HG02884 (cell line): Measurements from ENCODE around the gene PLA2G4B.
A peak's percentile ranks its signal among the peaks of the same experiment; 100 is the strongest.
"Not testable (repeated sequence)": the region's sequence is repeated elsewhere in the genome, so short reads cannot be mapped to it uniquely, and the experiment has no call there.

ENCODE experiments used
- ATAC-seq: cut with Tn5 transposase; IDR thresholded peaks from one replicate; pipeline ENCODE4 v1.9.1; 2021; ENCODE audit warnings: mild to moderate bottlenecking, moderate library complexity; ENCODE audit not compliant: unreplicated experiment

The PLA2G4B gene

GRCh38 chr15:41827290-41827879 lies 11.3 kb upstream of the PLA2G4B start:
- ATAC-seq: no peak

- peak; percentile 56 for ATAC-seq
These were observed 10.5 kb upstream of the PLA2G4B start, which contains the start of gene JMJD7 for GRCh38 chr15:41827880-41828806. JMJD7 (plus strand) TSS chr15:41828092; CDS start chr15:41828125, 33 bp downstream.

DNA sequence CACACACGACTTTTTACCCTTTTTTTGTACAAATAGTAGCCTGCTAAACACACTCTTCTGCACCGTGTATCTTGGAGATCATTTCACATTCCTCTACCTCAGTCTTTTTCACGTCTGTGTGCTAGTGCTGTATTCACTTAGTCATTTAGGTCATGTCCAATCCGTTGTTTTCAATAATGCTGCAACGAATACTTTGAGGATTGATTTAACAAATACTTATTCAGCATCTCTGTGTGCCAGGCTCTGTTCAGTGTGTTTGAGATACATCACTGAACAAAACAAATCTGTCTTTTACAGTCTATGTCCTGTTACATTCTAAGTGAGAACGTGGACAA lies 9.9 kb upstream of the PLA2G4B start:
- ATAC-seq: no peak

DNA sequence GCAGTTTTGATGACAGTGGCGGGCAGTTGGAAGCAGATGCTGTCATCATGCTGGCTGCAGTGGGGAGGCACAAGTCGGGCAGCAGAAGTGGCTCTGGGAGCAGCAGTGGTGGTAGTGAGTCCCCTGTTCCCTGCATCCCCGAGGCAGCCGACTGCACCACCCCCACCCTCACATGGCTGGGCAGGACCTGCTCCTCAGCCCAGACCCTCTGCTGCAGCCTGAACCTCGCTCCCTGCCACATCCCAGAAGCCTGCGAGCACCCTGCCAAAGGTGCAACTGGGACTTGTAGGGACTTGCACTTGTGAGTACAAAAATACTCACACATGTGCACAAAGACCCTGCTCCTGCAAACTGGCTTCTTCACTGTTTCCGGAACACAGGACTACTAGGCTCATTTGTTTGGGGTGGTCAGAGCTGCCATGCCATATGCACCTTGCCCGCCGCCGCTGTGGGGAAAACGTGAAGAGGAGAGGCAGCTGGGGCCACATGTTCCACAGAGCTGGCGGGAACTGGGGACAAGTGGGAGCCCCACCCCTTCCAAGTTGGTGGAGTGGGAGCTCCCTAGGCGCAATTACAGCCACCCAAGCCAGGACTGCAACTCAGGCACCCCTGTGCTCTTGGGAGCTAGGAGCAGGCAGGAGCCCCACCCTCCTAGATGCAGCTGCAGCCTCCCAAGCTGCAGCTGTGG lies 8.5 kb upstream of the PLA2G4B start:
- no peak for ATAC-seq

- not testable (repeated sequence) for ATAC-seq
These were observed 7.4 kb upstream of the PLA2G4B start for GRCh38 chr15:41831291-41831690.

- ATAC-seq: no peak
These were observed 6.4 kb upstream of the PLA2G4B start for GRCh38 chr15:41832208-41832607.

GRCh38 chr15:41832875-41833274 lies 5.8 kb upstream of the PLA2G4B start:
- no peak for ATAC-seq

DNA sequence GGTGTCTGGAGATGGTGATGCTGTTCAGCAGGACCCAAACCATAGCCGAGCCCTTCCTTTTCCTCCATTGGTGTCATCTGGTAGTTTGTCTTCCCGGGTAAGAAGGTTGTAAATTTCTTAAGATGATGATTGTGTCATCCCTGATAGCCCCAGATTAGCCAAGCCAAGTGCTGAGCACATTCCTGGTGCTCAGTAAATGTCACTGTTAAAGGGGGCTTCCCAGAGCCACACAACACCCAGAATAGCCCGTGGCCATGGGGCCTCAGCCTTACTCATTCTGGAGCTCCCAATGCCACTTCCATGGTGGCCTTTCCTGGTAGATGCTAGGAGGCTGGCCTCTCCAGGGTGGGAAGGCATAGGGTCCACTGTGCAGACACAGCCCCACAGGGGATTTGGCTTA lies 4.6 kb upstream of the PLA2G4B start:
- ATAC-seq: no peak

- ATAC-seq: no peak
These were observed 2.6 kb upstream of the PLA2G4B start for GRCh38 chr15:41836073-41836472.

- no peak for ATAC-seq
These were observed 1.8 kb upstream of the PLA2G4B start for GRCh38 chr15:41836713-41837454.

- no peak for ATAC-seq
These were observed 1.3 kb downstream of the PLA2G4B start for GRCh38 chr15:41839781-41840491.

DNA sequence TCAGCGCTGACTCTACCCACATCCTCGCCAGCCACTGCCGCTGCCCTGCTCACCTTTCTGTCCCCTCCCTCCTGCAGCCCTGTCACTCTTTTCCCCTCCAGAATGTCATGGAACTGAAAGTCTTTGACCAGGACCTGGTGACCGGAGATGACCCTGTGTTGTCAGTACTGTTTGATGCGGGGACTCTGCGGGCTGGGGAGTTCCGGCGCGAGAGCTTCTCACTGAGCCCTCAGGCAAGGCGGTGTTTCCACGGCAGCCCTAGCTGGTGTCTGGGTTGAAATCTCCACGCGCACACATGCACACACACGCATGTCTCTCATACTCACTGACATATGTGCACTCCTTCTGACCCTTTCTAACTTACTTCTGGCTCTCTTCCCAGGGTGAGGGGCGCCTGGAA lies 2.0 kb downstream of the PLA2G4B start:
- ATAC-seq: no peak

GRCh38 chr15:41841131-41841530 lies 2.5 kb downstream of the PLA2G4B start:
- no peak for ATAC-seq

DNA sequence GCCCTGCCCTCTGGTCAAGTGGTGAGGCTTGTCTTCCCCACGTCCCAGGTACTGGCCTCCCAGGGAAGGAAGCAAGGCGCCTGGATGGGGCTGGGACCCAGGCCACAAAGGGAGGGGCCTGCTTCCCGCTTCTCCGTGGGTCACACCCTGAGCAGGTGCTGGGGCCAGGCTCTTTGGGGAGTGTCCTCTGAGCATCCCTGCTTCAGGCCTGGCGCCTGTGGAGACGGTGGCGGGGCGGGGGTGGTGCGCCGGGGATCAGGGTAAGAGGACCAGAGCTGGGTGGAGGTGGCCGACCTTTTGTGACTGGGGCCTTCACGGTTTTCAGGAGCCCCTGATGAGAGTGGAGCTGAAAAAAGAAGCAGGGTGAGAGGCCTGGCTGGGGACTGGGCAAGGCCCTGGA lies 3.6 kb downstream of the PLA2G4B start:
- no peak for ATAC-seq

GRCh38 chr15:41843571-41843970 lies 4.9 kb downstream of the PLA2G4B start:
- no peak for ATAC-seq

- no peak for ATAC-seq
These were observed 6.2 kb downstream of the PLA2G4B start for GRCh38 chr15:41844814-41845213.

- no peak for ATAC-seq
These were observed 8.6 kb downstream of the PLA2G4B start for GRCh38 chr15:41847206-41847605.

GRCh38 chr15:41847981-41848380 lies 9.3 kb downstream of the PLA2G4B start:
- ATAC-seq: no peak

DNA sequence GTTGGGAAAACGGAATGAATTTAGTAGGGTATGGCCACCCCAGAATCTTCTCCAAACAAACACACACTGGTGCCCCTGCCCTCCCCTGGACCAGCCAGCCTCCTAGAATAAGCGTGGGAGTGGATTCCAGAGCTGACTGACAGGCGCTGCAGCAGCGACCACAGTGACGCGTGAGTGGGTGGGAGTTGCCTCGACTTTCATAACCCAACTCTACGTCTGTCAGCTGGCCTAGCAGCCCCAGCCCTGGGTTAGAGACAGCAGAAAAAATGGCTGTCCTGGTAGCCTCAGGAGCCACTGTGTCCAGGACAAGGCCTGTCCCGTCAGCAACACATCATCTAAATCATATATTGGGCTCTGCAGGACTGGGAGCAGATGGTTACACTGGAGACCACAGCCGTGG lies 10.0 kb downstream of the PLA2G4B start:
- no peak for ATAC-seq

- no peak for ATAC-seq
These were observed 10.6 kb downstream of the PLA2G4B start for GRCh38 chr15:41849204-41849603.
